HFFc6 (cell line): ENCODE measurements around the gene ACSL3. TPM values are rescaled to one million over a fixed set of nuclear protein-coding genes. Genes with fewer than 3 reads are reported as not detected.

ENCODE experiments used
- DNase-seq: peaks from one replicate; pipeline ENCODE4 v3.0.0-alpha.2; 2018
- H3K27ac Mint-ChIP-seq: 2 replicates; pipeline ENCODE4 v1.8.0; 2020; ENCODE audit warnings: mild to moderate bottlenecking, mixed read lengths
- H3K27me3 Mint-ChIP-seq: 2 replicates; pipeline ENCODE4 v1.8.0; 2021; ENCODE audit warnings: mild to moderate bottlenecking, moderate library complexity, mixed read lengths; ENCODE audit not compliant: insufficient read depth
- H3K36me3 Mint-ChIP-seq: 2 replicates; pipeline ENCODE4 v1.8.0; 2021; ENCODE audit warnings: low read depth, mixed read lengths
- H3K4me1 Mint-ChIP-seq: 2 replicates; pipeline ENCODE4 v1.8.0; 2020; ENCODE audit warnings: low read depth, mixed read lengths
- H3K4me3 Mint-ChIP-seq: 2 replicates; pipeline ENCODE4 v1.8.0; 2020; ENCODE audit warnings: mild to moderate bottlenecking, moderate library complexity, mixed read lengths
- H3K9me3 Mint-ChIP-seq: 2 replicates; pipeline ENCODE4 v1.8.0; 2020; ENCODE audit warnings: mild to moderate bottlenecking, mixed read lengths
- CTCF ChIP-seq: fragments of 200-600 bp; sonication (generic); IDR thresholded peaks from 2 replicates; pipeline ENCODE4 v1.5.0; 2021; ENCODE audit warnings: antibody characterized with exemption, mild to moderate bottlenecking
- total RNA-seq, 6 experiments: library from RNA; stranded (reverse); fragmentation: NEBNext Ultra II Directional; extraction: Animal tissue kit (Norgen Biotek cat#: 25700); gene quantifications; 2 replicates in 1 of 6; 3 replicates in 5 of 6; pipeline ENCODE4 v1.2.3, GENCODE V29; 2021

Gene ACSL3
- total RNA-seq, 6 experiments from 2014 or later: 64.5 to 119 (median 87.8) TPM

GRCh38 chr2:222959358-222959757, 98.5 kb downstream of the ACSL3 start:
- peak overlapping the region; percentile 84 for H3K27ac Mint-ChIP-seq
- H3K27me3 Mint-ChIP-seq: no peaks in the 10 kb centered on the region; the same call in 1 of the 2 replicates
- H3K4me3 Mint-ChIP-seq: peak overlapping the region; percentile 61
- no peaks in the 10 kb centered on the region for H3K9me3 Mint-ChIP-seq
- H3K36me3 Mint-ChIP-seq: no peaks in the 10 kb centered on the region
- DNase-seq: peak; percentile 93
- peak; percentile 78 for TF ChIP-seq CTCF
- peaks cover 31% of the 10 kb centered on the region for H3K4me1 Mint-ChIP-seq

DNA sequence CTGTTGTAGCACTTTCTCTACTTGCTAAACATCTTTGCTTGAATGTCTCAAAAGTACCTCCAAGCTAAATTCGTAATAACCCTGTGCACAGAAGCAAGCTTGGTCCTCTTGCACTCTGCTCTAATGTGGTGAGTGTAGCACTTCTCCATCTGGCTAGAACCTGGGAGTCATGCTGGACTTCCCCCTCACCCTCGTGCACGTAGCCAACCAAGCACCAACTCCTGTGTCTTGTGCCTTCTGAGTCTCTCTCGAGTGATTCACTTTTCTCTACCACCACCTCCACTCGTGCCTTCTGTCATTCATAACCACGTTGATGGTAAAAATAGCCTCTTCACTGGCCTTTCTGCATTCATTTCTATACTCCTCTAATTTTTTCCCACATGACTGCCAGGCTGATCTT, 99.3 kb downstream of the ACSL3 start:
- Mint-ChIP-seq H3K36me3 (no peaks in the 10 kb centered on the region), H3K4me1 (peaks cover 31% of the 10 kb centered on the region), H3K9me3 (no peaks in the 10 kb centered on the region), H3K27ac (peak overlapping the region; percentile 84), H3K4me3 (peak overlapping the region; percentile 8), H3K27me3 (no peaks in the 10 kb centered on the region; the same call in 1 of the 2 replicates)
- no peak for TF ChIP-seq CTCF
- DNase-seq: peak; percentile 72

DNA sequence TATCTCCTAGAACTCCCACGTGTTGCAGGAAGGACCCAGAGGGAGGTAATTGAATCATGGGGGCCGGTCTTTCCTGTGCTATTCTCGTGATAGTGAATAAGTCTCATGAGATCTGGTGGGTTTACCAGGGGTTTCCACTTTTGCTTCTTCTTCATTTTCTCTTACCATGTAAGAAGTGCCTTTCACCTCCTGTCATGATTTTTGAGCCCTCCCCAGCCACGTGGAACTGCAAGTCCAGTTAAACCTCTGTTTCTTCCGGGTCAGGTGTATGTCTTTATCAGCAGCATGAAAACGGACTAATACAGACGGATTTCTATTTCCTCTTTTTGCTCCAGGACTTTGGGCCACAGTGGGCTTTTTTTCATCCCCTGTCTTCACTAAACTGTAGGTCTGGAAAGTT, 102.8 kb downstream of the ACSL3 start:
- no peak overlapping the region for H3K27ac Mint-ChIP-seq

DNA sequence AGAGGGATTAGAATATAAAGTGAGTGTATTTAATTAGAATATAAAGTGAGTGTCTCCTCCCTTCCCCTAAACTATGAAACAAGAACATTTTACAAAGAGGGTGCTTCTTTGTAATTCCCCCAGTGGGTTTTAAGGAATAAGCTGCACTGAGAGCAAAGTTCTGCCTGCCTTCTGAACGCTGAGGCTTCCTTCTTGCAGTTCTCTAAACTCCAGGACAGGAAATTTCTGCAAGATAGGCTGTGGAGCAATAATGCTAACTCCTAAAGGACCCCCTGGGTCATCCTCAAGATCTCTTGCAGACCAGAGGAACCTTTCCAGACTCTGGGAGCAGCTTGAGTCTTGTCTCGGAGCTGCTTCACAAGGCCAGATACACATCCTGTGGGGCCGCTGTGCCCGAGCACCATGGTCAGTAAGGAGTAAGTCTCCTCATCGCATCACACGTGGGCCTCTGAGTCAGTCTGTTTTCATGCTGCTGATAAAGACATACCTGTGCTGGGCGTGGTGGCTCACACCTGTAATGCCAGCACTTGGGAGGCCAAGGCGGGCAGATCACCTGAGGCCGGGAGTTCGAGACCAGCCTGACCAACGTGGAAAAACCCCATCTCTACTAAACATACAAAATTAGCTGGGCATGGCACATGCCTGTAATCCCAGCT, 103.7 kb downstream of the ACSL3 start:
- Mint-ChIP-seq H3K27ac (no peak overlapping the region), H3K27me3 (no peaks in the 10 kb centered on the region; the same call in 1 of the 2 replicates), H3K36me3 (no peaks in the 10 kb centered on the region), H3K9me3 (no peaks in the 10 kb centered on the region; the same call in 1 of the 2 replicates), H3K4me3 (no peak overlapping the region), H3K4me1 (peaks cover 17% of the 10 kb centered on the region)
- no peak for TF ChIP-seq CTCF
- no peak for DNase-seq

More for the DNA sequence above, 102.8 kb downstream of the ACSL3 start:
- DNase-seq: no peak
- Mint-ChIP-seq H3K36me3 (no peaks in the 10 kb centered on the region), H3K27me3 (no peaks in the 10 kb centered on the region; the same call in 1 of the 2 replicates), H3K4me3 (no peak overlapping the region), H3K9me3 (no peaks in the 10 kb centered on the region; the same call in 1 of the 2 replicates), H3K4me1 (peaks cover 24% of the 10 kb centered on the region)
- TF ChIP-seq CTCF: no peak

- H3K4me1 Mint-ChIP-seq: peaks cover 11% of the 10 kb centered on the region
- no peak for TF ChIP-seq CTCF
- H3K9me3 Mint-ChIP-seq: no peaks in the 10 kb centered on the region; the same call in 1 of the 2 replicates
- no peak overlapping the region for H3K27ac Mint-ChIP-seq
- no peaks in the 10 kb centered on the region for H3K36me3 Mint-ChIP-seq
- no peaks in the 10 kb centered on the region; the same call in 1 of the 2 replicates for H3K27me3 Mint-ChIP-seq
- DNase-seq: no peak
- H3K4me3 Mint-ChIP-seq: no peak overlapping the region
These were observed 104.7 kb downstream of the ACSL3 start for GRCh38 chr2:222965555-222965954.
